Muscle layer of colon (tissue), 2 donors: ENCODE data around the gene IKZF2.

ENCODE experiments used
- H3K27ac ChIP-seq: one replicate; pipeline ENCODE4 v1.7.0; 2013; ENCODE audit warnings: low read depth, mild to moderate bottlenecking, low read length, moderate library complexity
- H3K27me3 ChIP-seq, 2 donors: one replicate each; pipeline ENCODE4 v1.7.0; 2013; ENCODE audit warnings: low read length in 2 of 2, mild to moderate bottlenecking in 2 of 2; ENCODE audit not compliant: insufficient read depth in 2 of 2, control insufficient read depth in 1 of 2
- H3K36me3 ChIP-seq: one replicate; pipeline ENCODE4 v1.7.0; 2013; ENCODE audit warnings: mild to moderate bottlenecking, low read length; ENCODE audit not compliant: insufficient read depth
- H3K4me1 ChIP-seq: one replicate; pipeline ENCODE4 v1.7.0; 2013; ENCODE audit warnings: mild to moderate bottlenecking, low read length; ENCODE audit not compliant: insufficient read depth
- H3K4me3 ChIP-seq, 2 donors: one replicate each; pipeline ENCODE4 v1.7.0; 2013; ENCODE audit warnings: low read length in 2 of 2, low read depth in 1 of 2, mild to moderate bottlenecking in 1 of 2, moderate library complexity in 1 of 2
- H3K9ac ChIP-seq: one replicate; pipeline ENCODE4 v1.7.0; 2013; ENCODE audit warnings: low read length
- H3K9me3 ChIP-seq: one replicate; pipeline ENCODE4 v1.7.0; 2013; ENCODE audit warnings: mild to moderate bottlenecking, low read length
- donor health status: abdominal sarcoma.
- donor health status: Adenocarcinoma of cecum.

IKZF2 gene

GRCh38 chr2:212987492-212987891 is 163.9 kb downstream of the IKZF2 start:
- Histone ChIP-seq H3K9me3 (no peaks in the 10 kb centered on the region), H3K4me3 (no peak overlapping the region), H3K9ac (no peak overlapping the region), H3K27me3 (no peaks in the 10 kb centered on the region), H3K36me3 (no peaks in the 10 kb centered on the region), H3K27ac (no peak overlapping the region), H3K4me1 (no peaks in the 10 kb centered on the region)

GRCh38 chr2:212984129-212984528 is 167.3 kb downstream of the IKZF2 start:
- no peak overlapping the region for H3K9ac ChIP-seq
- no peaks in the 10 kb centered on the region for H3K9me3 ChIP-seq
- no peaks in the 10 kb centered on the region for H3K4me1 ChIP-seq
- H3K4me3 ChIP-seq = no peak overlapping the region
- no peaks in the 10 kb centered on the region for H3K36me3 ChIP-seq
- no peak overlapping the region for H3K27ac ChIP-seq
- H3K27me3 ChIP-seq = no peaks in the 10 kb centered on the region

GRCh38 chr2:212979799-212980198 is 171.6 kb downstream of the IKZF2 start:
- H3K4me3 ChIP-seq = no peak overlapping the region
- no peak overlapping the region for H3K9ac ChIP-seq
- H3K36me3 ChIP-seq = no peaks in the 10 kb centered on the region
- H3K27me3 ChIP-seq = no peaks in the 10 kb centered on the region
- H3K4me1 ChIP-seq = no peaks in the 10 kb centered on the region
- no peak overlapping the region for H3K27ac ChIP-seq
- no peaks in the 10 kb centered on the region for H3K9me3 ChIP-seq

- H3K27ac ChIP-seq = no peak overlapping the region
- no peaks in the 10 kb centered on the region for H3K36me3 ChIP-seq
- H3K27me3 ChIP-seq = no peaks in the 10 kb centered on the region
- no peaks in the 10 kb centered on the region for H3K9me3 ChIP-seq
- H3K9ac ChIP-seq = no peak overlapping the region
- H3K4me3 ChIP-seq = no peak overlapping the region
- no peaks in the 10 kb centered on the region for H3K4me1 ChIP-seq
These were observed 172.3 kb downstream of the IKZF2 start for GRCh38 chr2:212979046-212979612.

GRCh38 chr2:212977152-212977551 is 174.3 kb downstream of the IKZF2 start:
- no peak overlapping the region for H3K4me3 ChIP-seq
- no peak overlapping the region for H3K9ac ChIP-seq
- H3K4me1 ChIP-seq = no peaks in the 10 kb centered on the region
- H3K9me3 ChIP-seq = no peaks in the 10 kb centered on the region
- H3K27me3 ChIP-seq = no peaks in the 10 kb centered on the region
- H3K27ac ChIP-seq = no peak overlapping the region
- H3K36me3 ChIP-seq = no peaks in the 10 kb centered on the region

- no peaks in the 10 kb centered on the region for H3K36me3 ChIP-seq
- no peak overlapping the region for H3K9ac ChIP-seq
- H3K9me3 ChIP-seq = no peaks in the 10 kb centered on the region
- H3K4me3 ChIP-seq = no peak overlapping the region
- H3K27ac ChIP-seq = no peak overlapping the region
- H3K4me1 ChIP-seq = no peaks in the 10 kb centered on the region
- no peaks in the 10 kb centered on the region for H3K27me3 ChIP-seq
These were observed 176.1 kb downstream of the IKZF2 start for GRCh38 chr2:212975333-212975732.

- H3K36me3 ChIP-seq = no peaks in the 10 kb centered on the region
- no peaks in the 10 kb centered on the region for H3K4me1 ChIP-seq
- H3K9ac ChIP-seq = no peak overlapping the region
- H3K9me3 ChIP-seq = no peaks in the 10 kb centered on the region
- no peak overlapping the region for H3K4me3 ChIP-seq
- no peaks in the 10 kb centered on the region for H3K27me3 ChIP-seq
- no peak overlapping the region for H3K27ac ChIP-seq
These were observed 176.7 kb downstream of the IKZF2 start for GRCh38 chr2:212974692-212975091.

- Histone ChIP-seq H3K4me1 (no peaks in the 10 kb centered on the region), H3K9me3 (no peaks in the 10 kb centered on the region), H3K9ac (no peak overlapping the region), H3K27me3 (no peaks in the 10 kb centered on the region), H3K4me3 (no peak overlapping the region), H3K27ac (no peak overlapping the region), H3K36me3 (no peaks in the 10 kb centered on the region)
These were observed 178.1 kb downstream of the IKZF2 start for GRCh38 chr2:212973347-212973746.

GRCh38 chr2:212970132-212970531 is 181.3 kb downstream of the IKZF2 start:
- Histone ChIP-seq H3K4me3 (no peak overlapping the region), H3K27me3 (no peaks in the 10 kb centered on the region), H3K27ac (no peak overlapping the region), H3K9me3 (no peaks in the 10 kb centered on the region), H3K4me1 (no peaks in the 10 kb centered on the region), H3K36me3 (no peaks in the 10 kb centered on the region), H3K9ac (no peak overlapping the region)

- no peak overlapping the region for H3K4me3 ChIP-seq
- no peaks in the 10 kb centered on the region for H3K27me3 ChIP-seq
- H3K27ac ChIP-seq = no peak overlapping the region
- H3K36me3 ChIP-seq = no peaks in the 10 kb centered on the region
- no peaks in the 10 kb centered on the region for H3K9me3 ChIP-seq
- H3K4me1 ChIP-seq = no peaks in the 10 kb centered on the region
- no peak overlapping the region for H3K9ac ChIP-seq
These were observed 182.9 kb downstream of the IKZF2 start for GRCh38 chr2:212968284-212969081.

- no peaks in the 10 kb centered on the region for H3K4me1 ChIP-seq
These were observed 184.5 kb downstream of the IKZF2 start for GRCh38 chr2:212966884-212967283.

GRCh38 chr2:212962691-212963090 is 188.7 kb downstream of the IKZF2 start:
- Histone ChIP-seq H3K27ac (no peak overlapping the region), H3K9me3 (no peaks in the 10 kb centered on the region), H3K4me1 (no peaks in the 10 kb centered on the region), H3K4me3 (no peak overlapping the region), H3K9ac (no peak overlapping the region), H3K36me3 (no peaks in the 10 kb centered on the region), H3K27me3 (no peaks in the 10 kb centered on the region)

More at GRCh38 chr2:212966884-212967283, 184.5 kb downstream of the IKZF2 start:
- no peaks in the 10 kb centered on the region for H3K27me3 ChIP-seq
- H3K9ac ChIP-seq = no peak overlapping the region
- H3K9me3 ChIP-seq = no peaks in the 10 kb centered on the region
- no peaks in the 10 kb centered on the region for H3K36me3 ChIP-seq
- H3K27ac ChIP-seq = no peak overlapping the region
- H3K4me3 ChIP-seq = no peak overlapping the region
